Activated CD8-positive, alpha-beta memory T cell treated with anti-CD3 and anti-CD28 coated beads, Interleukin-2, amount 50 U/mL, for 1 hour (primary cell): ENCODE results near the gene PICK1.

ENCODE experiments used
- DNase-seq: peaks from one replicate; pipeline ENCODE4 v3.0.0-alpha.2; 2020; ENCODE audit errors: extremely low read depth

Gene PICK1

GRCh38 chr22:38056969-38057891 is at the start of gene PICK1:
Gene PICK1 (plus strand): TSS chr22:38057404. CDS start chr22:38057810, 406 bp downstream.
- DNase-seq: peak; percentile 44

GRCh38 chr22:38009000-38009806 is 48.0 kb upstream of the PICK1 start:
- no peak for DNase-seq

GRCh38 chr22:38012604-38013072 is 44.6 kb upstream of the PICK1 start:
- DNase-seq: no peak

- DNase-seq: no peak
Measured at GRCh38 chr22:38014083-38014482, 43.1 kb upstream of the PICK1 start.

- DNase-seq: no peak
Measured at GRCh38 chr22:38016182-38017151, 40.7 kb upstream of the PICK1 start.

GRCh38 chr22:38017272-38017920 is 39.8 kb upstream of the PICK1 start:
- DNase-seq: no peak

- no peak for DNase-seq
Measured at GRCh38 chr22:38017939-38018885, 39.0 kb upstream of the PICK1 start.

GRCh38 chr22:38018938-38019827 is 38.0 kb upstream of the PICK1 start:
- no peak for DNase-seq

GRCh38 chr22:38021206-38021605 is 36.0 kb upstream of the PICK1 start:
- no peak for DNase-seq

- no peak for DNase-seq
Measured at GRCh38 chr22:38023045-38023444, 34.2 kb upstream of the PICK1 start.

GRCh38 chr22:38025514-38025913 is 31.7 kb upstream of the PICK1 start:
- no peak for DNase-seq

GRCh38 chr22:38026130-38027111 is 30.8 kb upstream of the PICK1 start:
- DNase-seq: no peak

- DNase-seq: no peak
Measured at GRCh38 chr22:38027487-38027886, 29.7 kb upstream of the PICK1 start.

- no peak for DNase-seq
Measured at GRCh38 chr22:38028344-38029130, 28.7 kb upstream of the PICK1 start.

- DNase-seq: no peak
Measured at GRCh38 chr22:38029370-38029769, 27.8 kb upstream of the PICK1 start.

- no peak for DNase-seq
Measured at GRCh38 chr22:38029901-38030300, 27.3 kb upstream of the PICK1 start.
